Neural crest cell (in vitro differentiated cells): ENCODE measurements around the gene CUX1. TPM values are rescaled to one million over a fixed set of nuclear protein-coding genes. Genes with fewer than 3 reads are reported as not detected.
"Not testable (repeated sequence)": the region's sequence is repeated elsewhere in the genome, so short reads cannot be mapped to it uniquely, and the experiment has no call there.

Experiments used
- DNase-seq: peaks from one replicate; pipeline ENCODE4 v3.0.0; 2021; ENCODE audit warnings: low read depth, mixed read lengths, low spot score
- H3K27ac Mint-ChIP-seq: one replicate; pipeline ENCODE4 v1.8.0; 2021; ENCODE audit warnings: mild to moderate bottlenecking, mixed read lengths; ENCODE audit not compliant: unreplicated experiment
- H3K27me3 Mint-ChIP-seq: 2 replicates; pipeline ENCODE4 v1.8.0; 2021; ENCODE audit warnings: low read depth, mild to moderate bottlenecking, mixed read lengths
- H3K36me3 Mint-ChIP-seq: 2 replicates; pipeline ENCODE4 v1.8.0; 2021; ENCODE audit warnings: low read depth, mild to moderate bottlenecking, mixed read lengths
- H3K4me1 Mint-ChIP-seq: 2 replicates; pipeline ENCODE4 v1.8.0; 2021; ENCODE audit warnings: mixed read lengths
- H3K4me3 Mint-ChIP-seq: one replicate; pipeline ENCODE4 v1.8.0; 2021; ENCODE audit warnings: mild to moderate bottlenecking, mixed read lengths
- H3K9me3 Mint-ChIP-seq: 2 replicates; pipeline ENCODE4 v1.8.0; 2021; ENCODE audit warnings: mixed read lengths
- CTCF ChIP-seq: fragments of 200-600 bp; sonication (generic); conservative IDR thresholded peaks from 2 replicates; pipeline ENCODE4 v1.5.0; 2021; ENCODE audit warnings: antibody characterized with exemption, mild to moderate bottlenecking
- total RNA-seq: library from RNA; stranded (reverse); gene quantifications from 2 replicates; pipeline ENCODE4 v1.2.1, GENCODE V29; 2021

The CUX1 gene
- total RNA-seq, 1 donor from 2014 or later = 60.0 TPM

- H3K27me3 Mint-ChIP-seq = no peaks in the 10 kb centered on the region
These were observed 323.5 kb downstream of the CUX1 start for GRCh38 chr7:102140952-102141370.

GRCh38 chr7:102142433-102142832, 325.0 kb downstream of the CUX1 start:
- H3K27ac Mint-ChIP-seq, H3K9me3 Mint-ChIP-seq, H3K4me1 Mint-ChIP-seq, H3K36me3 Mint-ChIP-seq, H3K27me3 Mint-ChIP-seq, H3K4me3 Mint-ChIP-seq, DNase-seq: not testable (repeated sequence)

More at GRCh38 chr7:102140952-102141370, 323.5 kb downstream of the CUX1 start:
- TF ChIP-seq CTCF = no peak
- H3K4me3 Mint-ChIP-seq = no peak overlapping the region
- H3K36me3 Mint-ChIP-seq = peaks cover 3% of the 10 kb centered on the region
- H3K27ac Mint-ChIP-seq = no peak overlapping the region
- H3K9me3 Mint-ChIP-seq = no peaks in the 10 kb centered on the region
- DNase-seq = no peak
- H3K4me1 Mint-ChIP-seq = peaks cover 6% of the 10 kb centered on the region

GRCh38 chr7:102146122-102146521, 328.7 kb downstream of the CUX1 start:
- TF ChIP-seq CTCF = no peak
- H3K4me3 Mint-ChIP-seq = no peak overlapping the region
- no peak for DNase-seq
- peaks cover 3% of the 10 kb centered on the region for H3K36me3 Mint-ChIP-seq
- H3K27ac Mint-ChIP-seq = no peak overlapping the region
- H3K27me3 Mint-ChIP-seq = no peaks in the 10 kb centered on the region
- H3K4me1 Mint-ChIP-seq = no peaks in the 10 kb centered on the region
- no peaks in the 10 kb centered on the region for H3K9me3 Mint-ChIP-seq

GRCh38 chr7:102147008-102147407, 329.6 kb downstream of the CUX1 start:
- Mint-ChIP-seq H3K4me1 (no peaks in the 10 kb centered on the region), H3K27ac (peak overlapping the region; percentile 50), H3K4me3 (no peak overlapping the region), H3K9me3 (no peaks in the 10 kb centered on the region), H3K36me3 (peaks cover 3% of the 10 kb centered on the region), H3K27me3 (no peaks in the 10 kb centered on the region)
- DNase-seq = no peak
- no peak for TF ChIP-seq CTCF

GRCh38 chr7:102148799-102149198, 331.4 kb downstream of the CUX1 start:
- H3K36me3 Mint-ChIP-seq = peaks cover 7% of the 10 kb centered on the region
- no peak for TF ChIP-seq CTCF
- peaks cover 9% of the 10 kb centered on the region for H3K4me1 Mint-ChIP-seq
- H3K27ac Mint-ChIP-seq = no peak overlapping the region
- DNase-seq = no peak
- no peaks in the 10 kb centered on the region for H3K27me3 Mint-ChIP-seq
- no peaks in the 10 kb centered on the region for H3K9me3 Mint-ChIP-seq
- H3K4me3 Mint-ChIP-seq = no peak overlapping the region

- H3K4me1 Mint-ChIP-seq = peaks cover 9% of the 10 kb centered on the region
- no peak overlapping the region for H3K27ac Mint-ChIP-seq
- TF ChIP-seq CTCF = no peak
- H3K9me3 Mint-ChIP-seq = no peaks in the 10 kb centered on the region
- H3K27me3 Mint-ChIP-seq = no peaks in the 10 kb centered on the region
- no peak overlapping the region for H3K4me3 Mint-ChIP-seq
- peaks cover 4% of the 10 kb centered on the region for H3K36me3 Mint-ChIP-seq
- DNase-seq = no peak
These were observed 332.0 kb downstream of the CUX1 start for GRCh38 chr7:102149416-102149815.
